HuH-7 (cell line): ENCODE measurements around the gene BBLN.
A peak's percentile ranks its signal among the peaks of the same experiment; 100 is the strongest.

Experiments
- DNase-seq: peaks from one replicate; pipeline ENCODE4 v3.0.0; 2011; ENCODE audit warnings: low spot score

BBLN gene

DNA sequence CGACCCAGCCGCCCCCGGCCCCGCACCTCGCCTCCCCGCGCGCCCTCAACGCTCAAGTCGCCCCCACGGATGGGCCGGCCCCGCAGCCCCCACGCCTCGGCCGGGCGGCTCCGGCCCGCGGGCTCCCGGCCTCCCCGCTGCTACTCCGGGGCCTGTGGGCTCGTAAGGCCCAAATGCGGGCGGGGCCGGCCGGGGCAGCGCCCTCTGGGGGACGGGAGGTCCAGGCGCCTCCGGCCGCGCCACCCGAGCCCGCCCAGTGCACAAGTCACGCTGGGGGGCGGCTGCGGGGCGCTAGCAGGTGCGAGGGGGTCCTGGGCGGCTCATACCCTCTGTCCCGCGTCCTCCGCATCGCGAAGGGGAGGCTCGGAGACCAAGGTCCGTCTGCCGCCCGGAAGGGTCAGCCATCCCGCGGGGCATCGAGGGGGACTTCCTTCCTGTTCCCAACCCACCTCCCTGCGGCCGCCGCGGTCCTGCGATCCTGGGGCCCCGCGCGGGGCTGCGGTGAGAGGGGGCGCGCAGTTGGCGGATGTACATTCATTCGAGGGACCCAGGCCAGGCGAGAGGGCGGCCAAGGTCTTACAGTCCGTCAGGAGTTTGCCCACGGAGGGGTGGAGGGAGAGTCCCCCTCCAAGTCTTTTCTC, 31.5 kb downstream of the BBLN start, which contains the start of gene CIZ1:
Gene CIZ1 (minus strand): TSS at position 167 of the 641 bp plus-strand sequence. CDS start 715 bp downstream, outside the sequence.
- peak; percentile 95 for DNase-seq

DNA sequence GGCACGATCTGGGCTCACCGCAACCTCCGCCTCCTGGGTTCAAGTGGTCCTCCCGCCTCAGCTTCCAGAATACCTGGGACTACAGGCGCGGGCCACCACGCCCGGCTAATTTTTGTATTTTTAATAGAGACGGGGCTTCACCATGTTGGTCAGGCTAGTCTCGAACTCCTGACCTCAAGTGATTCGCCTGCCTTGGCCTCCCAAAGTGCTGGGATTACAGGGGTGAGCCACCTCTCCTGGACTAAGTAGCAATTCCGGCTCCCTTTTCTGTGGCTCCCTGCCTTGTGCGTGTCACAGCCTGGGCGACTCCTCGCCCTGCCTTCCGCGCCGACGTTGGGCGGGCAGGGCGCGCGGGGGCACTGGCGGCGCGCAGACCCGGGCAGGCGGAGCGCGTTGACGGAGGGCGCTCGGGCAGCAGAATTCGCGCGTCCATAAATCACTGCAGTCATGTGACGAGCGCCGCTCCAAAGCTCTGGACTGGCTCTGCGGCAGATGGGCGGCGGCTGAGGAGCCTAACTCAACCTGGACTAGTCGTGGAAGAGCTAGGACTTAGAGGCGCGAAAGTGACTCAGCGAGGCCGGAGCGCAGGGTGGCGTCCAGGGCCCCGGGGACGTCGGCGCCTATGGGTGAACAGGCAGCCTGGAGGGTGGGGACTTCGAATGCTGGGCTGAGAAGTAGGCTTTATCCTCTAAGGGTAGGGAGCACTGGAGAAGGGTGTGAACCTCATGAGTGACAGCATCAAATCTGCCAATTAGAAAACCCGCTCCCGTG, 32.7 kb downstream of the BBLN start:
- DNase-seq: no peak

DNA sequence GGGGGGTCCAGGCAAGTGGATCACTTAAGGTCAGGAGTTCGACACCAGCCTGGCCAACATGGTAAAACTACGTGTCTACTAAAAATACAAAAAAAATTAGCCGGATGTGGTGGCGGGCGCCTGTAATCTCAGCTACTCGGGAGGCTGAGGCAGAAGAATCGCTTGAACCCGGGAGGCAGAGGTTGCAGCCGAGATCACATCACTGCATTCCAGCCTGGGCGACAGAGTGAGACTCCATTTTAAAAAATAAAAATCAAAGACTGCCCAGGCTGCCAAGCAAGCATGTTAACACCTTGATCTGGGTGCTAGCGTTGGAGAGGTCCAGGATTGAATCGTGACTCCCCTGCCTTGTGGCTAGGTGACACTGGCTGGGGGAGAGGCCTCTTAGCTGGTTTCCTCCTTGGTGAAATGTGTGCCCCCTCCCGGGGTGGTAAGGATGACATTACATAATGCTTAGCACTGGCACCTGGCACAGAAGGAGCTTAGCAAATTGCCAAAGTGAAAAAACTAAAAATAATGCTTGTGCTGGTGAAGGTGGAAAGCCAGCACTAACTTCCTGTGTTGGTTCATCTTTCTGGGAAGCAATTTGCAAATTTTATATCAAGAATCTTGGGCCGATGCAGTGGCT, 33.5 kb downstream of the BBLN start:
- no peak for DNase-seq

DNA sequence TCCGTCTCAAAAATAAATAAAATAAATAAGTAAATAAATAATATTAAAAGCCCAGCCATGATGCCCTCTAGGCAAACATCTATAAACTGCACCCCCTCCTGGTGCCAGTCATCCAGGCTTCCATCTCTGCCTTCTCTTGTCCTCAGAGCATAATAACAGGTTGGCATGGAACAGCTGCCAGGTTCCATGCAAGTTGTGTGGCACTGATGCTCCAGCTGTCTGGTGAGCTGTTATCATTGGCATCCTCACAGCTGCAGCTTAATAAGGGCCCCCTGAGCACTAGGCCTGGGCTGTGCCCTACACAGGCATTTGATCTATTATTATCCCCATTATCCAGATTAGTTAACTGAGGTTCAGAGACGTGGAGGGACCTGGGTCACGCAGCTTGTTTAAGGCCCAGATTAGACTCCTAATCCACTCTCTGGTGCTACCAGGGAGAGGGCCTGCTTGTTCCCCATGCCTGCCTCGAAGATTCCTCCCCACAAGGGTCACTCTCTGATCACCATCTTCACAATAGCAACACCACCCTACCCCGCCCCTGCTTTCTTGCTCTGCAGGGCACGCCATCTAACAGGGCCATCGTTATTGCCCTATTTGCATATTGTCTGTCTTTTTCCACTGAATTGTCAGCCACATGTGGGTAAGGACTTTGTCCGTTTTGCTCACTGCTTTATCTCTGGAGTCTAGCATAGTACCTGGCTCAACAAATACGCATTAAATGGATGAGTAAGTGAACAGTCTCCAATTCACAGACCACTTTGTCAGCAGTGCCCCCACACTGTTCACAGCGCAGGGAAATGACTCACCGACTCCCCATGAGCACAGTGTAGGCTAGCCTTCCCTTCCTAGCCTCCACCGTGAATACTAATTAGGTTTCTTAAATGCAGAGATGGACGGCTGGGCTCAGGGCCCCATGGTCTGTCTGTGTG, 41.6 kb downstream of the BBLN start:
- no peak for DNase-seq

DNA sequence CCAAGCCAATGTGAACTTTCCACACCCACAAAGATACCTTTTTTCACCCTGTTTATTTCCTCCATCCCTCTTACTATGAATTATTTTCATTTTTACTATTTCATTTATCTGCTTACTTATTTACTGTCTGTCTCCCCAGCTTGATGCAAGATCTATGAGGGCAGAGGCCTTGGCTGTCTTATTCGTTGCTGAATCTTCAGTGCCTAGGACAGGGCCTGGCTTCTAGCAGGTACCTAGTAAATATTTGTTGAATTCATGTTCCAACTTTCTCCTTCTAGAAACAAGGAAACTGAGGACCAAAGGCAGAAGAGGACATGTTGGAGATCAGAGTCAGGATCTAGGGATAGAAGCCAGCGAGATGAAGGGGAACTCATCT, 42.6 kb downstream of the BBLN start:
- no peak for DNase-seq

DNA sequence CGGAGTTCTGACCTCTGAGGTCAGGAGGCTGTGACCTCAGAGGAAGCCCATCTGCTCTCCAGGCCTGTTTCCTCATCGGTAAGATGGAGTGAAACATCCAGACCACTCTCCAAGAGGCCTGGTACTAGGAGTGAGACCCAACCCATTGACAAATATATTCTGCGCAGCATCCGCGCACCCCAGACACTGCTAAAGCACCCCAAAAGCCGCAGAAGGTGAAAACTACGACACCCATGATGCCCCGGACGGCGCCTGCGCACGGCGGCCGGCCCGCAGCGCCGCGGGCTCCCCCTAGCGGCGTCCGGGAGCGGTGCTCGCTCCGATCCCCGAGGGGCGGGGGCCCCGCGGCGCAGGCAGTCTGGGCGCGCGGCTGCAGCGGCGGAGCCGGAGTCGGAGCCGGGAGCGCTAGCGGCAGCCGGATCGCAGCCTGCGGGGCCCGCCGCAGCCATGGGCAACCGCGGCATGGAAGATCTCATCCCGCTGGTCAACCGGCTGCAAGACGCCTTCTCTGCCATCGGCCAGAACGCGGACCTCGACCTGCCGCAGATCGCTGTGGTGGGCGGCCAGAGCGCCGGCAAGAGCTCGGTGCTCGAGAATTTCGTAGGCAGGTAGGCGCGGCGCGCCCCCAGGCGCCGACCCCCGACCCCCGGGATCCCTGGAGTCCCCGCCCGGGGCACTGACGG, 43.1 kb downstream of the BBLN start, which contains the start of gene DNM1:
Gene DNM1 (plus strand): TSS at position 356 of the 683 bp plus-strand sequence. CDS start 92 bp downstream, at position 448.
- DNase-seq: peak; percentile 95

DNA sequence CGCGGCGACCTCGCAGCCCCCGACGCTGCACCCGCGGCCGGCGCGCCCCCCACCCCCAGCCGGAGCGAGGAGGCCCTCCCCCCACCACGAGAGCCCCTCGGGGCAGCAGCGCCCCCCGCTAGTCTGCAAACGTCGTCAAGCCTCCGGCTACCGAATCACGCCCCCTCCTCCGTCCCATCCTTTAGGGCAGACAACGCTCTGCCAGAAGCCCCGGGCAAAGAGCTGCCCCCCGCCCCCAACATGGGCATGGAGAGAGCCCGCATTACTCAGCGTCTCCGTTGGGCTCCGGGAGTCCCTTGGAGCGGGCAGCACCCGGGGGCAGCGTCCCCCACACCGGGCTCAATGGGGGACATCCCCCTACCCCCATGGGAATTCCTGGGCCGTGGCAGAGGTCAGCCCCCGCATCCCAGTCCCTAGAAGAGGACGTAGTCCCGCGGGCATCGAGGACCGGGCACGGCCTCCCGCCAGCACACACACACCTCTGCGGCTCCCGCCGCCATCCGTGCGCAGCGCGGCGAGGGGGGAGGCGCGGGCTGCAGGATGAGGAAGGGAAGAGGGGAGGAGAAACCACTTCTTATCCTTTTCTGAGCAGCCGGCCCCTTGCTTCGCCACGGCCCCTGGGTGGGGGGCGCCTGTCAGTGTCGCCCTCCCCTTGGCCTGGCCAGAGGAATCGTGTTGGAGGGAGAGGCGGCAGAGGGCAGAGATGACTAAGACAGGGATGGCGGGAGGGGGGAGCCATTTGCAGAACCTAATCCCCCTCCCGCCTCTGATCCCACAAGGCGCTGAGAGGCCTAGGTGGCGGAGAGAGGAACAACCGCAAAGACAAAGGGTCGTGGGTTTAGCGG, 43.9 kb downstream of the BBLN start:
- peak; percentile 74 for DNase-seq

DNA sequence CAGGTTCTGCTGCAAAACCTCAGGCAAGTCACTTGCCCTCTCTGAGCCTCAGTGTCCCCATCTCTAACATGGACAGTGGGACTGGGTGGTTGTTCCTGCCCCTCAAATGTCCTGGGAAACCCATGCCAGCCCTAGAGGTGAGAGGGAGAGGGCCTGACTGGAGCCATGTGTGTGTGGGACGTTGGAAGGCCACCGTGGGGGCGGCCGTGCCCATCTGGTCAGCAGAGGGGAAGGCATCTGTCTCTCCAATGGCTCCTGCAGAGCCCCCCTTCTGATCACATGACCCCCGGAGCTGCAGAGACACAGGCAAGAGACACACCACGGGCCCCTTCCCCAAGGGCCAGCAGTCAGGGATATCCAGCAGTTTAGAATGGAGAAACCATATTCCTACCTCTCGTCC, 44.8 kb downstream of the BBLN start:
- DNase-seq: no peak

DNA sequence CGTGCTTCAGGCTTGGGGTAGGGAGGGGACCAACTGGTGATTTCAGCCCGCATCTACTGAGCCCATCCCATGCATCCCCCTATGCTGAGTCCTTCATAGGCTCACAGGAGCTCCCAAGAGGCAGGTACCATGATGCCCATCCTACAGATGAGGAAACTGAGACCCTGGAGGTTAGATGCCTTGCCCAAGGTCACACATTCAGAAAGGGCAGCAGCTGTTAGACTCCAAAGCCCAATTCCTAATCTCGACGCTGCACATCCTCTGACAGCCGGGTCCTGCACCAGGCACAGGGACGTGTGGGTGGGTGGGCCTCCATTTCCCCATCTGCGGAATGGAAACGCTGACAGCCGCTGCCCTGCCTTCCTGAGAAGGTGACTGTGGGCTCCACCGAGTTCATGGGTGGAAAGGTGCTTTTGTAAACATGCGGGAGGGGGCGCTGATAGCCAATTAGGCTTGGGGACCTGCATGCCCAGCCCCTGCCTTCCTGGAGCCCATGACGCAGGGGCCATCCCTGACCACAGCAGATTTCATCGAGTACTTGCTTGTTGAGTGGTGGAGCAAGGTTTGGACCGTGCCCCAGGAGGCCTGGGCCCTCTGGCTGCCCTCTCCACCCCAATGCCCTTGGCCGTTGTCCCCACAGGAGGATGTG, 45.4 kb downstream of the BBLN start:
- peak; percentile 15 for DNase-seq

DNA sequence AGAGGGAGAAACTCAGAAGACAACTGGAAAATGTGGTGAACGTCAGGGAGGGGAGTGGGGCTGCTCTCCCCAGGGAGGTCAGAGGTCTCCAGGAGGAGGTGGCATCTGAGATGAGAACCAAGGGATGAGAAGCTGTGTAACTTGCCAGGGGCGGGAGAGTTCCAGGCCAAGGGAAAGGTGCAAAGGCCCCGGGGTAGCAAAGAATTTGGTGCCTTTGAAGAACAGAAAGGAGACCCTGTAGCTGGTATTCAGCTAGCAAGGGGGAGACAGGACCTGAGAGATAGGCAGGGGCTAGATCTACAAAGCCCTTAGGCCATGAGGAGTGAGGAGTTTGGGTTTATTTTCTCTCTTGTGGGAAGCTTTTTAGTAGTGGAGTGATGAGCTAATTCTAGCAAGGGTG, 46.4 kb downstream of the BBLN start:
- peak; percentile 12 for DNase-seq

DNA sequence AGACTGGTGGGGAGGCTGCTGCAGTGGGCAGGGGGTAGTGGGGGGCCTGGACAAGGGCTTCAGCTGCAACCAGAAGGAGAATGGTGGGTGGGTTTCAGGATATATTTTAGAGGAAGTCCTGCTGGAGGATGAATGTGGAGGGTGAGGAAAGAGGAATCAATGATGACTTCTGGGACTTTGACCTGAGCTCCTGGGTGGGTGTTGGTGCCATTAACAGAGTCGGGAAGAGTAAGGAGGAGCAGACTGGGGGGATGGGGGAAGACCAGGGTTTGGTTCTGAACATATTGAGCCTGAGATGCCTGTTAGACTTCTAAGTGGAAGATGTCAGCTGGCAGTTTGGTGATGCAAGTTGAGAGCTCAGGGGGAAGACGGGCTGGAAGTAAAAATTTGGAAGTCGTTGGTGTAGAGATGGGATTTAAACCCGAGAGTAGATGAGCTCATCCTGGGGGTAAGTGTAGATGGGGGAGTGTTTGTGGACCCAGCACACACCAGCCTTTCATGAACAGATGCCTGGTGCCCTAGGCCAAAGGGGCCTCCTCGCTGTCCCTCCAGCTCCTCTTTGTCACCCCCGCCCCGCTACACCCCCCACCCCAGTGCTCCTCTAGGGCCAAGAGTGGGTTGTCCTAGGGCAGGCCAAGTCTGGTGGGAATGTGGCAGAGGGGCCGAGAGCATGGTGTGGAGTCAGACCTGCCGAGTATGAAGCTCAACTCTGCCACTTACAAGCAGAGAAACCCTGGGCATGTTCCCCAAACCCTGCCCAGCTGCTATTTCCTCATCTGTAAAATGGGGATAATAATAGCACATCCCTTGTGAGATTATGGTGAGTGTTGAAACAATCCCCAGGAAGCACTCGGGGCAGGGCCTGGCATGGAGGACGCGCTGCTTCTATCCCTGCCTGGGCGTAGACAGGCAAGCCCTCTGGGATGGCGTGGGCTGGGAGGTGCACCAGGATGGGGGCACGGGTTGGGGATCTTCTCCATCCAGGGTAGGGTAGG, 47.1 kb downstream of the BBLN start:
- DNase-seq: no peak

DNA sequence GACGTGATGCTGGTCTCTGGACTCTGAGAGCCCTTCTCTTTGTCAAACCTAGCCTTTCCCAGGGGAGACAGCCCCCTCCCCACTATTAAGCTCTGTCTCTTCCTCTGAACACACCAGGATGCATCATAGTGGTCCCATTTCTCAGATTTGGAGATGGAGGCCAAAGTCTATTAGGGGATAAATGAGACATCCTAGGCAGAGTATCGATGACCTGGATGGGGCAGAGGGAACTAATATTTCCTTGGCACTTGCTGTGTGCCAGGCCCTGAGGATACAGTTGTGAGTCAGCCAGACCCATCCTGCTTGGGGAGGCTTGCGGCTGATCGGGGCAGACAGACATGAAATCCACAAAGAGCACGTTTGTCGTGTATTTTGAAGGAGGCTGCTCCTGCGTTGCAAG, 48.3 kb downstream of the BBLN start:
- no peak for DNase-seq

DNA sequence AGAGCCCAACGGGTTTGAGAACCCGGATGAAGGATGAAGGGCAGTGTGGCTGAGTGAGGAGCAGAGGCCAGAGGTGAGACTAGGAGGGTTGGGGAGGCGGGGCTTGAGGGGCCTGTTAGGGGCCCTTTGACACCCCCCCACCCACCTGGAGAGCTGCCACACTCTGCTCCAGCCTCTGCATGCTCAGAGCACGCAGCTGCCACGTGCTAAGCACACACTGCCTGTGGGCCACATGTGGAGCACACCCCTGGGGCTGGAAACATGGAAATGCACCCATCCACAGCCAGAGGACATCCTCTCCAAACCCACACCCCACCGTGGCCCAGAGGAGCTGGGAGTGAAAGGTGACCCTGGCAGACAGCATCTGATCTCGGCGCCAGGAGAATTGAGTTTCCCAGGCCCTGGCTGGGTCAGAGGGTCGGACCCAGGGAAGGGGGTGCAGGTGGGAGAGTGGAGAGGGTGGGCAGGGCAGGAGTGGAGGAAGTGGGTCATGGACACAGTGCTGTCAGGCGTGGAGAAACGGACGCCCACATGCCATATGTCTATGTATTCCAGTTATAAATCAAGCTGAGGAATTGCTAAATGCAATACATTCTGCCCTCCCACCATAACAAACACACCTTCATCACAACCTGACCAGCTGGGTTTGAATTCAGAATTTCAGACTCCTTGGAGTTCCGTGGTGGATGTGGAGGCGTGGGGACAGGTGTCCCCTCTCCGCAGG, 49.0 kb downstream of the BBLN start:
- no peak for DNase-seq

DNA sequence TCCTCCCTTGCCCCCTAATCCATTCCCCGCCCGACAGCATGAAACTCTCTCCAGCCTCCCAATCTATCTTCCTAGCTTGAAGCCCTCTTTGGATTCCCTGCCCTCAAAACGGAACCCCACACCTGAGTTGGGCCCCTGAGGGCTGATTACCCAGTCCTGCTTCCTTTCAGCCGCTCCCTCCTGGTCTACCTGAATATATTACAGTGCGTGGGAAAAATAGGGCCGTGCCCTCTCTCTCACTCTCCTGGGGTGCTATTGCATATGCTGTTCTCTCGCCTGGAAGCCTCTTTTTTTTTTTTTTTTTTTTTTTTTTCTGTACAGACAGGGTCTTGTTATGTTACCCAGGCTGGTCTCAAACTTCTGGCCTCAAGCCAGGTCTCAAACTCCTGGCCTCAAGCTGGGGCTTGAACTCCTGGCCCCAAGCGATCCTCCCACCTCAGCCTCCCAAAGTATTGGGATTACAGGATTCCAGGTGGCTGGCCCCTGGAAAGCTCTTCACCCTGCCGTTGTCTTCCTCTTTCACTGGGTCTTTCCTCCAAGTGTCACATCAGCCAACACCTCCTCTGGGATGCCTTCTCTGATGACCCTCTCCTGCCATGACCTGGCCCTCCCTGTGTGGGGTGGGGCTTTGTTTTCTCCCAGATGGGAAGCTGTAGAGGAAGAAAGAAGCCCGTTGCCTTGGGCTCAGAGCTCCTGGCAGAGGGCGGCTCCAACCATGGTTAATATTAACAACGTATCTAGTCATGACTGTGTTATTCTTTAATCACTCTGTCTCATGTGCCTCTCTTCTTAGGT, 51.3 kb downstream of the BBLN start:
- DNase-seq: no peak

DNA sequence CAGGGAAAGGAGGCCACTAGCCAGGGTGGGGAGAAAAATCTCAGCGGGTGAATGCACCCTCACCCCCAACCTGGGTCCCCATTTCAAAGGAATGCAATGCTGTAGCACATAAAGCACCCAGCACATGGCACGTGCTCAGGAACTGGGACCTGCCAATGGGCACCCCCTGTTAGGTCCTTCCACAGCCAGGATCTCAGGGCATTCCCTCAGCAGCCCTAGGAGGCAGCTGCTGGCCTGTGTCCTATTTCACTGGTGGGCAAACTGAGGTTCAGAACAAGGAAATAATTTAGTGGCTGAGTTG, 51.9 kb downstream of the BBLN start:
- DNase-seq: no peak
